Adipose tissue (tissue), 3 donors: Measurements from ENCODE around the gene TP53TG5. TPM values are rescaled to one million over a fixed set of nuclear protein-coding genes. Genes with fewer than 3 reads are reported as not detected.

Experiments used
- H3K27ac ChIP-seq: one replicate; pipeline ENCODE4 v1.5.1; 2013; ENCODE audit warnings: low read depth, low read length
- WGBS, 3 donors: extraction: QIAGEN DNeasy Blood & Tissue Kit; methylation state at CpG; one replicate each; pipeline ENCODE4 v1.1.7; 2013; 5-methylcytosine and 5-hydroxymethylcytosine counted together
- polyA plus RNA-seq, 3 donors: library from polyadenylated mRNA; stranded (reverse); fragments of 200-250 nt; gene quantifications; one replicate each; pipeline ENCODE4 v1.2.3, GENCODE V29; 2013
- donor health status: healthy with polysubstance abuse.
- donor health status: Bipolar disorder and iron deficiency.
- donor health status: healthy.

Gene TP53TG5
- polyA plus RNA-seq, 3 donors, result 0.02 to 0.04 TPM; not detected in 1

- 38 to 80% (median 73%) methylated on average over 5 of the region's 5 CpGs for WGBS, 3 donors
- no peak overlapping the region for H3K27ac ChIP-seq
Measured at GRCh38 chr20:45340236-45340847, 37.8 kb downstream of the TP53TG5 start.

- WGBS, 3 donors, result 58 to 97% (median 95%) methylated on average over 2 of the region's 2 CpGs
- H3K27ac ChIP-seq, result no peak overlapping the region
Measured at GRCh38 chr20:45339799-45340198, 38.3 kb downstream of the TP53TG5 start.

- H3K27ac ChIP-seq, result no peak overlapping the region
- 67 to 85% (median 78%) methylated on average over 6 of the region's 6 CpGs for WGBS, 3 donors
Measured at GRCh38 chr20:45339084-45339483, 39.0 kb downstream of the TP53TG5 start.

- 73 to 88% (median 87%) methylated on average over 11 of the region's 11 CpGs for WGBS, 3 donors
- no peak overlapping the region for H3K27ac ChIP-seq
Measured at GRCh38 chr20:45338121-45339030, 39.7 kb downstream of the TP53TG5 start.

- H3K27ac ChIP-seq, result no peak overlapping the region
- 19 to 57% (median 48%) methylated on average over 15 of the region's 15 CpGs for WGBS, 3 donors
Measured at GRCh38 chr20:45337367-45338120, 40.6 kb downstream of the TP53TG5 start.

- H3K27ac ChIP-seq, result no peak overlapping the region
- WGBS, 3 donors, result 55 to 78% (median 68%) methylated on average over 11 of the region's 11 CpGs
Measured at GRCh38 chr20:45336530-45337366, 41.4 kb downstream of the TP53TG5 start.

- 93 to 96% (median 93%) methylated on average over 3 of the region's 3 CpGs for WGBS, 3 donors
- H3K27ac ChIP-seq, result no peak overlapping the region
Measured at GRCh38 chr20:45330476-45330875, 47.6 kb downstream of the TP53TG5 start.

- H3K27ac ChIP-seq, result no peak overlapping the region
- WGBS, 3 donors, result 41 to 87% (median 86%) methylated on average over 7 of the region's 7 CpGs
Measured at GRCh38 chr20:45329497-45330319, 48.4 kb downstream of the TP53TG5 start.

GRCh38 chr20:45328451-45328850, 49.7 kb downstream of the TP53TG5 start:
- WGBS, 3 donors, result 92 to 94% (median 93%) methylated on average over 4 of the region's 4 CpGs
- H3K27ac ChIP-seq, result no peak overlapping the region

- no peak overlapping the region for H3K27ac ChIP-seq
Measured at GRCh38 chr20:45325371-45325770, 52.8 kb downstream of the TP53TG5 start.

GRCh38 chr20:45323731-45324130, 54.4 kb downstream of the TP53TG5 start:
- no peak overlapping the region for H3K27ac ChIP-seq

More at GRCh38 chr20:45325371-45325770, 52.8 kb downstream of the TP53TG5 start:
- WGBS, 3 donors, result 59 to 81% (median 71%) methylated on average over 6 of the region's 6 CpGs

GRCh38 chr20:45322952-45323383, 55.2 kb downstream of the TP53TG5 start:
- no peak overlapping the region for H3K27ac ChIP-seq
- WGBS, 3 donors, result 41 to 60% (median 53%) methylated on average over 7 of the region's 7 CpGs

Other genes starting within 250 kb of the TP53TG5 start
- 10 to 100 TPM in 1 of 3 donors, under 1 TPM in 1, not detected in 1; 0.29 to 10.4 TPM for gene PI3, start 203.4 kb downstream of the TP53TG5 start, polyA plus RNA-seq
- not detected for gene SEMG1, start 171.3 kb downstream of the TP53TG5 start, polyA plus RNA-seq
- not detected for gene SEMG2, start 157.0 kb downstream of the TP53TG5 start, polyA plus RNA-seq
- gene SLPI, start 123.8 kb downstream of the TP53TG5 start, polyA plus RNA-seq, result 100 to 1,000 TPM in 1 of 3 donors, 10 to 100 TPM in 2; 19.9 to 109 (median 77.8) TPM
- 100 to 1,000 TPM in 1 of 3 donors, under 1 TPM in 1, not detected in 1; 0.19 to 233 TPM for gene RBPJL, start 71.5 kb downstream of the TP53TG5 start, polyA plus RNA-seq
- gene MATN4, start 70.0 kb downstream of the TP53TG5 start, polyA plus RNA-seq, result 1 to 10 TPM in 1 of 3 donors, under 1 TPM in 1, not detected in 1; 0.07 to 4.8 TPM
- gene SDC4, start 29.9 kb downstream of the TP53TG5 start, polyA plus RNA-seq, result 100 to 1,000 TPM in 1 of 3 donors, 10 to 100 TPM in 2; 25.0 to 105 (median 51.1) TPM
- 10 to 100 TPM; 13.2 to 29.5 (median 21.6) TPM for gene SYS1, start 15.2 kb downstream of the TP53TG5 start, polyA plus RNA-seq
- 10 to 100 TPM; 29.0 to 48.0 (median 31.3) TPM for gene DBNDD2, start 30.0 kb upstream of the TP53TG5 start, polyA plus RNA-seq
- gene PIGT, start 37.8 kb upstream of the TP53TG5 start, polyA plus RNA-seq, result 10 to 100 TPM; 45.9 to 73.5 (median 62.2) TPM
- gene WFDC2, start 91.4 kb upstream of the TP53TG5 start, polyA plus RNA-seq, result 1 to 10 TPM; 4.3 to 9.5 (median 9.2) TPM
- not detected for gene SPINT3, start 137.3 kb upstream of the TP53TG5 start, polyA plus RNA-seq
- gene WFDC6, start 161.2 kb upstream of the TP53TG5 start, polyA plus RNA-seq, result not detected
- not detected for gene EPPIN, start 169.1 kb upstream of the TP53TG5 start, polyA plus RNA-seq
- gene WFDC8, start 201.0 kb upstream of the TP53TG5 start, polyA plus RNA-seq, result not detected